Skeletal muscle cell (primary cell): ENCODE results near the gene GPT2.

Experiments used
- DNase-seq: peaks from one replicate; pipeline ENCODE4 v3.0.0-alpha.2; 2010; ENCODE audit warnings: low read depth
- H3K4me3 ChIP-seq: 2 replicates; pipeline ENCODE4 v1.5.1; 2011; ENCODE audit warnings: low read depth, mild to moderate bottlenecking, control low read depth, low read length, moderate library complexity

The GPT2 gene

DNA sequence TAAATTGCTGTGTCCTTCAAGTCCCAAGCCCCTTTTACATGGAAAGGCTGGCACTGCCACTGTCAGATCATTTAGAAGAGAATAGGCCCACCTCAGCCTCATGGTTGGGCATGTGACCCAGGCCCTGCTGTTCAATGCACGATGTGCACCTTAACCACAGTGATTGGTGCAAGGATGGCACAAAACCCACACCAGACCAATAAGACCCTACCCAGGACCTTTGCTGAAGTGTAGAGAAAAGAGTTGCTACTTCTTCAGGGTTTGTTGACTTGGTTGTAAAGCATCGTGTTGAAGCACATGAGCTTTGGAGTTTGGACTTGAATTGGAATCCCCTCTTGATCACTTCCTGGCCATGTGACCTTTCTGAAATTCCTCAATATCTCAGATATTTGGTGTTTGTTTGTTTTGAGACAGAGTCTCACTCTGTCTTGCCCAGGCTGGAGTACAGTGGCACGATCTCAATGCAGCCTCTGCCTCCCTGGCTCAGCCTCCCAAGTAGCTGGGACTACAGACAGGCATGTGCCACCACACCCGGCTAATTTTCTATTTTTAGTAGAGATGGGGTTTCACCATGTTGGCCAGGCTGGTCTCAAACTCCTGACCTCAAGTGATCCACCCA lies 64.5 kb downstream of the GPT2 start:
- no peak overlapping the region for H3K4me3 ChIP-seq
- DNase-seq: no peak

DNA sequence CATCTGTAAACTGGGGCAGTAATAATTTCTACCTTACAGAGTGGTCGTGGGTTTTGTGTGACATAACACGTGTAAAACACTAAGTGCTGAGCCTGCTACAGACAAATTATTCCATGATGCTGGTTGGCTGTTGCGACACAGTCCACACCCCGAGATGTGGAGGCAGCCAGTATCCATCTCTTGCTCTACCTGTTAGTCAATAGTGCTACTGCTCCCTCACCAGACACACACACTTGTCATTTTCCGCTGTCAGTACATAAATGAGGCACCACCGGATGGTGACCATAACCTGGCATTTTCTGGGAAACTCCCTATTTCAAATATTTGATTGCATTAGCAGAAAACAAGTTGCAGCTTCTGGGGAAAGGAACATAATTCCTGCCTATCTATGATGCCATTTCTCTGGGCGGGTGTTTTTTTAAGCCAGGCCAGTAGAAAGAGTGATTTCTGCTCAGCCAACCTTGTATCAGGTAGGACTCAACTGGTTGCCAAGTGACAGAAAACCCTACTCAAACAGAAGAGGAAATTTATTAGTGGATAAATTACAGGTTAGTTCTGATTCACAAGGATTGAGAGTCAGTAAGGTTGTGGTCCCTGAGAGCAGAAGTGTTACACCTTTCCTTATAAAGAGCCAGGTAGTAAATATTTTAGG lies 65.2 kb downstream of the GPT2 start:
- no peak overlapping the region for H3K4me3 ChIP-seq
- DNase-seq: no peak

DNA sequence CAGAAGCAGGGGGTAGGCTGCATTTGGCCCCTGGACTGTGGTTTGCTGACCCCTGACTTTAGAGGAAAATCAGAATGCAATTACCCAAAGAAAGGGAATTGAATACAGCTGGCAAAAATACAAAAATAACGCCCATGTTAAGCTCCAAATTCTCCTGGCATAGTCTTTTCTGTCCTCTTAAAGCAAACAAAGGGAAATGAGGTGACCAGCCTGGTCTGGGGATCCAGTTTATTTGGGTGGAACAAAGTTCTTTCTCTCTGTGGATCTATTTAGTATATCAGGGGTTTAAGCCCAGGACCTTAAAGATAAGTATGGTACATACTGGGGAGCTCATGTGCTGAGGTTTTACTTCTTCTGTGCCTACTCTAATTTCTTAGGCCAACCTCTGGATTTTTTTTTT lies 65.8 kb downstream of the GPT2 start:
- H3K4me3 ChIP-seq: no peak overlapping the region
- DNase-seq: no peak

DNA sequence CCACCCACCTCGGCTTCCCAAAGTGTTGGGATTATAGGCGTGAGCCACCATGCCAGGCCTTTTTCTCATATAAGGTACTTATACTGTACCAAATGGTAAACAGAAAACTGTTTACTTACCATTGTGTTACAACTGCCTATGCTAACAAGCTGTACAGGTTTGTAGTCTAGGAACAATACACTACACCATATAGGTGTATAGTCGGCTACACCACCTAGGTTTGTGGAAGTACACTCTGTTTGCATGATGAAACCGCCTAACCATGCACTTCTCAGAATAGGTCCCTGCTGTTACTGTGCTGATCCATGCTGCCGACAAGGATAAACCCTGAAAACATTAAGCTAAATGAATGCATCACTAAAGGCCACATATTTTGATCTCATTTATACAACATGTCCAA lies 70.4 kb downstream of the GPT2 start:
- H3K4me3 ChIP-seq: no peak overlapping the region
- no peak for DNase-seq

DNA sequence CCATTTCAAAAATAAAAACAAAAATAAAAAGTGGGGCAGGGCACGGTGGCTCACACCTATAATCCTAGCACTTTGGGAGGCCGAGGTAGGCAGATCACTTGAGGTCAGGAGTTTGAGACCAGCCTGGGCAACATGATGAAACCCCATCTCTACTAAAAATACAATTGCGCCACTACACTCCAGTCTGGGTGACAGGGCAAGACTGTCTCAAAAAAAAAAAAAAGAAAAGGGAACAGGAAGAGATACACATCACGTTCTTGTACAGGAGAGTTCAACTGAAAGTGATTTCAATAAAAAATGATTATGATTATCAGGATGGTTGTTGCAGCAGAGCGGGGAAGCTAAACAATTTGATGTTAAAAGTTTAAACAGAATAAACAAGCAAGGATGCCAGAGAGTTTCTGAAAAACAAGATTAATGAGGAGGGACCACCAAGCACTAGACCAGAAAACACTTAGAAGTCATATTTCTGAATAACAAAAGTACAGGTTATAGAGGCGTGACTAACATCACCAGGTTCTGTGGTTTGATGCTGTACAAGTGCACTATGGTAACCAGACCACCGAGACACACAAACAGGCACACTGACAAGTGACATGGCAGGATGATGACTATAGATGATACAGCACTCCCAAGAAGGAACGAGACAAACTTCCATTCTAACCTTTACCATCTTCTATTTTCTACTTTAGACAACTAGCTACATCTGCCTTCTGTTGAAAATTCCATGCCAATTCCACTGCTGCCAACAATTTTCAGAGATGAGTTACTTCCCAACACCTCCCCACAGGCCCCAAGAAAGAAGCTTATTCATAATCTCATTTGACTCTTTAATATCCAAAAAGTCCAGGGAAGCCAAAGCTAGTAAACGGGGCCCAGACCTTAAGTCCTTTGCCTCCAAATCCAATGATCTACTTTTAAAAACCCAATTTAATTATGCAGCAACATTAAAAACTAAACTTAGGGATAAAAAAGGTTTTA lies 77.5 kb downstream of the GPT2 start:
- no peak for DNase-seq

DNA sequence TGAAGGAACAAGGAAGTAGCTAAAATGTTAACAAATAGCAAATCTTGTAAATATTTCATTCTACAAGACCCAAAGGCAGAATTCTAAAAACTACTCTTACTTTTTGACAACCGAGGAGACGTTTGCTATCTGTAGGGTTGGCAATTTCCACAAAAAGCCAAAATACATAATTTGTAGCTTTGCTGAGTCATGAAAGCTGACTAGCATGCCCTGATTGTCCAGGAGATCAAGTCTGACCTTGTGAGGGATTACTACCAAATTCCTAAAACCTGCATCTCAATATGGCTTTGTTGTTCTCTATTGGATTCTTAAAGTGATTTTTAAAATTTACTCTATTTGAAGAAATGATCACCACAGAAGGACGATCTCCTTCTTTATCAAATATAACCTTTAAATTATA lies 78.5 kb downstream of the GPT2 start:
- no peak overlapping the region for H3K4me3 ChIP-seq
- DNase-seq: no peak

More for the DNA sequence above, 77.5 kb downstream of the GPT2 start:
- H3K4me3 ChIP-seq: no peak overlapping the region

DNA sequence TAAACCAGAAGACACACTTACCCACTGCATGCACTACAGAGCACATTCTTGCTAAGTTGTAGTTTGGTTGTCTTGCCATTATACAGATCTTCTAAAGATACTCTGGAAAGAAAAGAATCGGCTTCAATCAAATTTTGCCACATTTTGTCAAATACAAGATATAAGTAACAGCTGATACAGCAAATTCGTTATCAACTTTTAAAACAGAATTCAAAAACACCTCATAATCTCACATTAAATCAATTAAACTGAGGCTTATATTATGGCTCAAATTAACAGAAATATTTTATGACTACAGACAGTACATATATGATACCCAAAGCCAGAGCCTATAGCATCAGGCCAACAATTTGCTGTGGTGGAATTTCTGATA lies 83.9 kb downstream of the GPT2 start:
- DNase-seq: no peak
- H3K4me3 ChIP-seq: no peak overlapping the region

DNA sequence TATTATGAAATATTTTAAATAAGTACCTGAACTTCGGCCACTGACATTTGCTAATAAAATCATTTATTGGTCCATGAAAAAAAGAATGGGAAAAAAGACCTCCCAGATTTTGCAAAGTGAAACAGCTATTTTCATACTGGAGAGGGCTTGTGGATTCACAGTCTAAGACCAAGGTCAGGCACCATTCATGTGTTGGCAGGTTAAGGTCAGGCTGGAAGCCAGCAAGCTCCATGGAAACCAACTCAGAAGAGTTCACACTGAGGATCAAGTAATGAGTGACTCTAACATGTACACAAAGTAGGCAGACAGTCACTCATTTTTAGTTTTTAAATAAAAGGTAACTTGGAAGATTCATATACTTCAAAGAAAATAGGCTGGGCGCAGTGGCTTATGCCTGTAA lies 85.9 kb downstream of the GPT2 start:
- no peak for DNase-seq

DNA sequence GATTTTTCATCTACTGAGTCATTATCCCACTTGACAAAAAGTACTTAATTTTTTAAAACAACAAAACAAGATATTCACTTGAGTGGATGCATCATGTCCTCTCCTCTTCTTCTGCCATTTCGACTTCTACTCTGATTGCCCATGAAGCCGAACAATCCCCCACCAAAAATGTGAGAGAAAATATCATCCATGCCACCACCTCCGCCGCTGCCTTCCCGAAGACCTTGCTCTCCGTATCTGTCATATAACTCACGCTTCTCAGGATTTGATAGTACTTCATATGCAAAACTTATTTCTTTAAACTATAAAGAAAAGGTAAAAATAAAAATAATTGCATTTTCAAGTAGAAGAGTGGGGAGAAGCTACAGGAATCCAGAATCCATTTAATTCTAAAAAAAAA lies 87.1 kb downstream of the GPT2 start:
- H3K4me3 ChIP-seq: no peak overlapping the region
- no peak for DNase-seq

More for the DNA sequence above, 85.9 kb downstream of the GPT2 start:
- no peak overlapping the region for H3K4me3 ChIP-seq

DNA sequence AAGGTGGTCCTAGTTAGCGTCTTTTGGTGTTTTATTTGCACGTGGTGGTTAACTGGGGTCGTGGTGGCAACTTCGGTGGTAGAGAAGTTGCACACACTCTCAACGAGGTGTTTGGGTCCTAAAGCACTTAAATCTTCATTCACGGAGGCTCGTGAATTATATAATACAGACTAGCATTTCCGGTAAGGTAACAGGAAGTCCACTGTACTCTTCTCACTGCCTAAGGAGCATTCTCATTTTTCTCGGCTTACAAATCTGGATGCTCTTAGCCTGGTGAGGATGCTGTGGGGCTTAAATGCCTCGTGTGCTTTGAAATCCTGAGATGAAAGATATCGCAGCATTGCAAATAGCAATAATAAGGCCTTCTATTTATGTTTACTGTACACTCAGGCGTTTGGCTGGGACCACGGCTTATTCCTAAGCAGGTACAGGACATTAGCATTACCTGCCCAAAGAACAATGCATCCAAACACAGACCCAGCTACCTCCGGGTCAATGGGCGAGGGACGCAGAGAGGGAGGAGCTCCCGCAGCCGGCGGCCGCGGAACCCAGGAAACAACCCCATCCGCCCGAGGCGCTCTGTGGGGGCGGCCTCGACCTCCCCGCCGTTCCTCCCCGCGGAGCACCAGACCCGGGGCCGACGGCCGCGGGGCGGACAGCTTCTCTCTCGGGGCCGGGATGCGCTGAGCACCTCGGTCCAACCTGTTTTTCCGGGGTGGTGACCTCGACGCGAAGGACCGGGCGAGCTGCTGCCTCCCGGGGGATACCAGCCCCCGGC lies 88.5 kb downstream of the GPT2 start:
- DNase-seq: no peak
- peak overlapping the region; percentile 91 for H3K4me3 ChIP-seq

DNA sequence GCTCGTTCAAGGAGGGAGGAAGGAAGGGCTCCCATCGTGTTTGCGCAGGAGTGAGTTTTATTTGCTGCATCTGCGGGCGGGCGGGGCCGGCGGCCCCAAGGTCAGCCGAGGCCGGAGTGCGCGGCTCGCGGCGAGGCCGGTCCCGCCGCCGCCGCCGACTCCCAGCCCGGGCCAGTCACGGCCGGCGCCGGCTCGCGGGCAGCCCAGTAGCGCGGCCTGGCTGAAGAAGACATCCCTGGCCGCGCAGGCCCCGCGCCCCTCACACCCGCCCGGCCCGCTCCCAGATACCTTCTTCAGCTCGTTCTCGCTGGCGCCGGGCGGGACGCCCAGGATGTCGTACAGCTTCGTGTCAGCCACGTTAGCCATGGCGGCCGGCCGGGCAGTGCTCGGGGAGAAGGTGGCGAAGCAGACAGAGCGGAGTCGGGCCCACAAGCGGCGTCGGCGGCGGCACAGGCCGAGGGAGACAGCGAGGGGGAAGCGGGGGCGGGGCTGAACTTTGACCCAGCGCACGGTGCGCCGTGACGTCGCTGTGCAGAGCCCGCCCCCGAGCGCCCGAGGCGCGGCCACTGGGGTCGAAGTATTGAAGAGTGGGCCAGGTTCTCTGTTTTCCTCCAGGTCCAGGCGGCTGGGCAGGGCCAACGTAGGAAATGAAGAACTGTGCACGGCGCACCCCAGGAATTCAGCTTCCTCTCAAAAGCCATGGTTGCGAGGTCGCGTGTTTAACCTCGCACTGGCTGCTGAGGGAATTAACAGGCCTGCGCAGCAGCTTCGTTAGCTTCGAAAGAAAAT lies 89.2 kb downstream of the GPT2 start, which contains the start of gene DNAJA2:
DNAJA2 (minus strand) TSS at position 468 of the 789 bp plus-strand sequence; CDS start at position 366, 102 bp downstream.
- peak; percentile 60 for DNase-seq
- peak within 1 kb of the TSS; percentile 91 for H3K4me3 ChIP-seq

DNA sequence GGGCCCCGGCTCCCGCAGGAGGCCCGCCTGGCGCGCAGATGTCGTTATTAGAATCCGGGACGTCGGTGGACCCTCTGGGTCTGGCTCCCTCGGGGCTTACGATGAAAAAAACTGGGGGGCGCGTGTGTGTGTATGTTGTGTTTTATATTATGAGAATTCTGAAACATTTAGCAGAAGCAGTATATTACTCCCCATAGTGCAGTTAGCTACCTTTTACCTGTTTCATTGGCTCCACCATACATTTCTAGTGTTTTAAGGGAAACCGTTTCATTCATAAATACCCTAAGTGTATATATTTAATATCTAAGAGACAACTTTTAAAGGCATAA lies 89.8 kb downstream of the GPT2 start:
- DNase-seq: no peak
- H3K4me3 ChIP-seq: peak overlapping the region; percentile 91

DNA sequence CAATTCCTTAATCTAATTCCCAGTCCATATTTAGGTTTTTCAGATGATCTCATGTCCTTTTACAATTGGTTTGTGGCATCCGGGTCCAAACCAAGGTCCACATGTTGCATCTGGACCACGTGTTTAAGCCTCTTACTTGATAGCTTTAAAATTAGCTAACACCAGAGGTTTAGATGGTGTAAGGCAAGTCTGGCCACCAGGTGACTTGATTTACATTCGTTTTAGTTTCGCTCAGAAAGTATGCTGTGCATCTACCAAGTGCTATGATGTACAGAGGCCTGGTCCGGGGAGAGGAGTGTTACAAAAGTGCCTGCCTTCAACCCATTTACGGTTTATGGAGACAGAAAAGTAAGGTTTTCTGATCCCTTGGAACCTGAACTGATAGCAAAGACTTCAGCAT lies 90.2 kb downstream of the GPT2 start:
- DNase-seq: no peak
- peak overlapping the region; percentile 91 for H3K4me3 ChIP-seq

DNA sequence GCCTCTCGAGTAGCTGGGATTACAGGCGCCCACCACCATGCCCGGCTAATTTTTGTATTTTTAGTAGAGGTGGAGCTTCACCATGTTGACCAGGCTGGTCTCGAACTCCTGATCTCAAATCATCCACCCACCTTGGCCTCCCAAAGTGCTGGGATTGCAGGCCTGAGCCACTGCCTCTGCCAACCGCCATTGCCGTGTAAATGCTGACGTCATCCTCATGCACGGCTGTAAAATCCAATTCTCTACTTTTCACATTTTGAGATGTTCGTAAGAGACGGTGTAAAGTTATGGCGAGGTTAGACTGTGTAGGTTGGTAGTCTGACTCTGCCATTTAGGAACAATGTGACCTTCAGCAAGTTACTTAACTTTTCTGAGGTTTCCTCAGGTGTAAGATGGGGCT lies 91.0 kb downstream of the GPT2 start:
- DNase-seq: no peak
- no peak overlapping the region for H3K4me3 ChIP-seq

DNA sequence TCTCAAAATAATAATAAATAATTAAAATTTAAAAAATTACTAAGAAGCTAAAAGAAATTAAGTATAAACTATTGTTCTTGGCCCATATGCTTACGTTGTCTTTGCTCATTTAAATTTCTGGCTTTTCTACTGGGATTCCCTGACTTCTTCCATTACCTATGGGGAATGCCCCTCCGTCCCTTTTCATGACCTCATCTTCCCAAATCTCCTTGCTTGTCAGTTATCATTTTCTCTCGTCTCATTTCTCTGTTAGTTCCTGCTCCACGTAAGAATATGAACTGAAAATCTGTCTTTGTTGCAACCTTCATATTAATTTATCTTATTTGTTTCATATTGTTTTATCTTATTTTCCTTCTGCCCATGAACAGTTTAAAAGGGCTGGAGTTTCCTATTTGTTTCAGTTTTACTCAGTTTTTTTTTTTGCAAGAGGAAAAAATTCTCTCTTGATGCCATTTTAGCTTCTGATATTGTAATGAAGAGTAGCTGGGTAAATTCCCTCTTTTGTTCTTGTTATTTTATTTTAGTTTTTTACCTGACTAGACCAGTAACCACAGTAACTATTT lies 91.8 kb downstream of the GPT2 start:
- H3K4me3 ChIP-seq: no peak overlapping the region
- DNase-seq: no peak

DNA sequence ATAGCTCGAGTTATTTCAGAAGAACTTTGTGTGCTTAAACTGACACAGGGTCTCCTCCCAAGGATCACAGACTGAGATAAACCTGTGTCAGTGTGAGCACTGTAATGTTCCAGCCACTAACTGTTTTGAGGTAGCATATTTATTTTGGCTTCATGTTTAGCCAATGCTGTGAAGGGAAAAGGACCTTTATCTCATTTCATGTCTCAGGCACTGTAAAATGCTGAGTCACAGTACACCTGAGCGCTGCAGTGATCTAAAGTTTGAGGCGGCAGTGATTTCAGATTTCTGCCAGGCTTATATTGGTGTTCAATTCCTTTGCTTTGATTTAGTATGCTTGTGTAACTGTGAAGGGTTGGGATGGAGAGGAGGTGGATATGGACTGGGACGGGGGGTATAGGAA lies 92.4 kb downstream of the GPT2 start:
- no peak overlapping the region for H3K4me3 ChIP-seq
- no peak for DNase-seq
